CD4-positive, alpha-beta memory T cell (primary cell): ENCODE results near the gene RPS21. TPM values are rescaled to one million over a fixed set of nuclear protein-coding genes. Genes with fewer than 3 reads are reported as not detected.

ENCODE experiments used
- CTCF ChIA-PET: fragments of 350-600 bp; sonication (Branson Sonifier 250); formaldehyde crosslinking; loops from one replicate; lab custom pipeline; 2021; ENCODE audit warnings: inconsistent platforms; ENCODE audit not compliant: partially characterized antibody; lab: Charles Lee
- POLR2A ChIA-PET: fragments of 350-600 bp; sonication (Branson Sonifier 250); formaldehyde crosslinking; loops from one replicate; lab custom pipeline; 2021; ENCODE audit not compliant: partially characterized antibody; lab: Charles Lee
- DNase-seq, 5 donors: peaks; one replicate each; pipeline versions ENCODE4 v3.0.0 to v3.0.0-alpha.2; 2020 to 2022; ENCODE audit warnings: mixed read lengths in 1 of 5
- H3K27ac ChIP-seq: one replicate; pipeline ENCODE4 v1.7.0; 2013; ENCODE audit warnings: low read depth, low read length
- H3K27me3 ChIP-seq: 2 replicates; pipeline ENCODE4 v1.7.0; 2013; ENCODE audit warnings: mild to moderate bottlenecking, low read length, moderate library complexity; ENCODE audit not compliant: insufficient read depth
- H3K36me3 ChIP-seq: 2 replicates; pipeline ENCODE4 v1.7.0; 2013; ENCODE audit warnings: mild to moderate bottlenecking, low read length, moderate library complexity; ENCODE audit not compliant: insufficient read depth
- H3K4me1 ChIP-seq: 2 replicates; pipeline ENCODE4 v1.7.0; 2013; ENCODE audit warnings: mild to moderate bottlenecking, low read length, moderate library complexity; ENCODE audit not compliant: insufficient read depth
- H3K4me3 ChIP-seq, 2 donors: one replicate each; pipeline ENCODE4 v1.7.0; 2013; ENCODE audit warnings: low read length in 2 of 2, mild to moderate bottlenecking in 1 of 2
- H3K9me3 ChIP-seq, 2 donors: one replicate each; pipeline ENCODE4 v1.7.0; 2013; ENCODE audit warnings: low read length in 2 of 2, control low read depth in 1 of 2; ENCODE audit not compliant: control insufficient read depth in 1 of 2
- H3K27ac Mint-ChIP-seq, 7 donors: one replicate each; pipeline ENCODE4 v1.8.0; 2020 to 2021; ENCODE audit warnings: mixed read lengths in 7 of 7, mild to moderate bottlenecking in 6 of 7, inconsistent platforms in 3 of 7, moderate library complexity in 3 of 7
- H3K27me3 Mint-ChIP-seq, 2 donors: one replicate each; pipeline ENCODE4 v1.8.0; 2020 to 2021; ENCODE audit warnings: mixed read lengths in 2 of 2
- H3K36me3 Mint-ChIP-seq, 2 donors: one replicate each; pipeline ENCODE4 v1.8.0; 2020 to 2021; ENCODE audit warnings: mixed read lengths in 2 of 2, inconsistent platforms in 1 of 2, mild to moderate bottlenecking in 1 of 2
- H3K4me1 Mint-ChIP-seq, 4 donors: one replicate each; pipeline ENCODE4 v1.8.0; 2020 to 2021; ENCODE audit warnings: mixed read lengths in 4 of 4, mild to moderate bottlenecking in 1 of 4
- H3K4me3 Mint-ChIP-seq, 8 donors: one replicate each; pipeline ENCODE4 v1.8.0; 2020 to 2021; ENCODE audit warnings: mixed read lengths in 8 of 8, mild to moderate bottlenecking in 7 of 8, moderate library complexity in 6 of 8, inconsistent platforms in 3 of 8
- H3K9me3 Mint-ChIP-seq, 8 donors: one replicate each; pipeline ENCODE4 v1.8.0; 2020 to 2021; ENCODE audit warnings: mixed read lengths in 8 of 8, mild to moderate bottlenecking in 5 of 8, inconsistent platforms in 3 of 8, moderate library complexity in 1 of 8
- intact Hi-C: fragments of 100-400 bp; cut with micrococcal nuclease; formaldehyde crosslinking; loops from one replicate; pipeline ENCODE4 v1.15.1; 2023
- polyA plus RNA-seq, 2 donors: library from polyadenylated mRNA; unstranded; fragments of 300-500 nt; fragmentation: Illumina TruSeq; gene quantifications; one replicate each; pipeline ENCODE4 v1.2.3, GENCODE V29; 2021
- total RNA-seq, 2 experiments: library from RNA; stranded (reverse); gene quantifications; one replicate each; pipeline ENCODE4 v1.2.3, GENCODE V29; 2021

Gene RPS21
- total and polyA plus RNA-seq, 4 experiments from 2014 or later: 1,968 to 3,368 (median 2,948) TPM

DNA sequence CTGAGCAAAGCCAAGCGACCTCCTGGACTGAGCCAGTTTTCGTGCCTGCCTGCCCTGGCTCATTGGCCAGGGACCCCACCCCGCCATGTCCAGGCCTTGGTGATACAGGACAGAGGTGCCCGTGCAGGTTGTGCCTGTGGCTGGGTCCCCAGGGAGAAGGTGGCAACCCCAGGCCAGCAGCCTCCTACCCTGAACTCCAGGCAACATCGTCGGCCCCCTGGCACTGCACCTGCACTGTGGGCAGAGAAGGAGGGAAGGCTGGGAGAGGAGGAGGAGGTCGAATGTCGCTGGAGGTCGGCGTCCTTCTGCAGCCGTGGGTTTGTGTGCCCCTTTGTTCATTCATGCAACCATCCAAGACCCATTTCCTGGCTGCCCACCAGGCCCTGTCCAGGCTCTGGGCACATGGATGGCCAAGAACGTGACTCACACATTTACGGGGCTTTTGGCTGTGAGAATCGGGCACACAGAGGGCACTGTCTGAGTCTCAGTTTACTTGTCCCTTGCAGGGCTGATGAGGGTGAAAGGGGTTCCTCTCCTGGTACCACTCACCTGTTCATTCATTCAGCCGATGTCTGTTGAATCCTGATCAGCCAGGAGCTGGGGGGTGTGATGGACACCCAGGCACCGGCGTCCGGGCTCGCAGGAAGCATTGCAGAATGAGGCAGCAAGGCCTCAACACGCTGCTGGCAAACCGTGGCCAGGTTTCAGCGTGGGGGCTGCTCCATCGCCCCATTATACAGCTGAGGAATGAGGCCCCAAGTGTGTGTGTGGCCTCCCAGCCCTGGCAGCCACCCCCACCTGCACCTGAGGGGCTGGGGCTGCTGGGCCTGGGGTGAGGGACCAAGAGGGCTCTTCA is 42.8 kb downstream of the RPS21 start:
- Histone ChIP-seq H3K4me1 (no peaks in the 10 kb centered on the region), H3K27me3 (no peaks in the 10 kb centered on the region), H3K9me3 (no peaks in the 10 kb centered on the region), H3K27ac (no peak overlapping the region), H3K4me3 (no peak overlapping the region), H3K36me3 (no peaks in the 10 kb centered on the region)
- intact Hi-C loops: no loop called here
- DNase-seq: no peak
- ChIA-PET CTCF (interaction anchor here (1.0 kb wide), 1 partner anchor 10 kb away, joined by 3 read pairs; no protein-coding TSS in a partner anchor), POLR2A (no interaction called here)
- Mint-ChIP-seq H3K27me3 (peaks cover 9 to 17% of the 10 kb centered on the region in 2 donors), H3K4me1 (peaks cover 0 to 2% (median 0%) of the 10 kb centered on the region in 4 donors), H3K27ac (peak overlapping the region in 1 of 7 donors; percentile 75), H3K9me3 (peaks cover 0 to 3% (median 0%) of the 10 kb centered on the region in 8 donors), H3K36me3 (no peaks in the 10 kb centered on the region), H3K4me3 (no peak overlapping the region)

DNA sequence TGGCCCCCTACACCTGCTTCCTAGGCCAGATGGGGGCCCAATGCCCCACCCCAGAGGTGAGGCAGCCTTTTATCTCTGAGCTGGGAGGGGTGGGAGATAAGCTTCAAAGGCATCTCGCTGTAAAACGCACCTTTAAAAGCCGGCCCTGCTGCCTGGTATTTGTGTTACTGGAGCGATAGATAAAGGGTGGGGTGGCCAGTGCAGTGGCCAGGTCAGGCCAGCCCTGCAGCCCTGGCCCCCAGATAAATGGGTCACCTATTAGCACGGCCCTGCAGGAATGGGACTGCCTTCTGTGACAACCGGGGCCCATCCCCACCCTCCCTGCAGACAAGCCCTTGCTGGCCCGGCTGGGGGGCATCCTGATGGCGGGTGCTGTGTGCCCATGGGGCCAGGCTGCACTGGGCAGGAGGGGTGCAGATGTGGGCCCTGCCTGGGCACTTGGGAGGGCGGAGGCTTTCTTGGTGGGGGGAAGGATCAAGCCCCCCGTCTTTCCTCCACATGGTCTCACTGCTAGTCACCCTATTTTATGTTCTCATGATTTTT is 43.5 kb downstream of the RPS21 start:
- Mint-ChIP-seq H3K27me3 (peaks cover 12 to 22% of the 10 kb centered on the region in 2 donors), H3K9me3 (peaks cover 0 to 4% (median 0%) of the 10 kb centered on the region in 8 donors), H3K4me3 (no peak overlapping the region), H3K36me3 (no peaks in the 10 kb centered on the region), H3K4me1 (peaks cover 0 to 2% (median 0%) of the 10 kb centered on the region in 4 donors), H3K27ac (no peak overlapping the region)
- H3K4me1 ChIP-seq: no peaks in the 10 kb centered on the region
- no peak overlapping the region for H3K4me3 ChIP-seq
- CTCF ChIA-PET: no interaction called here
- no peaks in the 10 kb centered on the region for H3K9me3 ChIP-seq
- peaks cover 4% of the 10 kb centered on the region for H3K27me3 ChIP-seq
- no peaks in the 10 kb centered on the region for H3K36me3 ChIP-seq
- POLR2A ChIA-PET: no interaction called here
- intact Hi-C loops: no loop called here
- DNase-seq: no peak
- no peak overlapping the region for H3K27ac ChIP-seq

DNA sequence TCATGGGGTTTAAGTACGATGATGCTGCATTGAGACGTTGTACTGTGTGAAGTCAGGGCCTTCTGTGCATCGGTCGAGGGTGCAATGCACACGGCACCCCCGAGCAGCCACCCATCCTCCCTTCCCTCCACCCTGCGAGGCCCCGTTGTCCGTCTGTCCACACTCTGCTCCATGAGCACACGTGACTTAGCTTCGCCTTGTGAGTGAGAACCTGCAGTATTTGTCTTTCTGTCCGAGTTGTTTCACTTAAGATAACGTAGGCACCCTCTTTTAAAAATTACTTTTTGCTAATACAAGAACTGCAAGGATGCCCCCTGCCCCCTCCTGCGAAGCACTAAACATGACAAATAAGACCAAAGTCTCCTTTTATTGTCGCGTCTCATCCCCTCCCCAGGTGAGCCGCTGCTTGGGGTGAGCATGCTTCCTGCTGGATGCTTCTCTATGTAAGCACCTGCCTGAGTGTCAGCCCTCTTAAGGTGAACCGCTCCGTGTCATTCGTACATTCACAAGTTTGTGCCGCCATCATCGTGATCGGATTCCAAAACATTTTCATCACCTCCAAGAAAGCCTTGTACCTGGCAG is 44.1 kb downstream of the RPS21 start:
- POLR2A ChIA-PET: no interaction called here
- CTCF ChIA-PET: no interaction called here
- no peak overlapping the region for H3K4me3 ChIP-seq
- peaks cover 4% of the 10 kb centered on the region for H3K27me3 ChIP-seq
- Mint-ChIP-seq H3K27me3 (peaks cover 15 to 27% of the 10 kb centered on the region in 2 donors), H3K36me3 (no peaks in the 10 kb centered on the region), H3K4me3 (no peak overlapping the region), H3K27ac (no peak overlapping the region), H3K4me1 (peaks cover 0 to 2% (median 0%) of the 10 kb centered on the region in 4 donors), H3K9me3 (peaks cover 0 to 3% (median 0%) of the 10 kb centered on the region in 8 donors)
- H3K36me3 ChIP-seq: no peaks in the 10 kb centered on the region
- intact Hi-C loops: no loop called here
- DNase-seq: no peak
- no peaks in the 10 kb centered on the region for H3K9me3 ChIP-seq
- H3K4me1 ChIP-seq: no peaks in the 10 kb centered on the region
- no peak overlapping the region for H3K27ac ChIP-seq

DNA sequence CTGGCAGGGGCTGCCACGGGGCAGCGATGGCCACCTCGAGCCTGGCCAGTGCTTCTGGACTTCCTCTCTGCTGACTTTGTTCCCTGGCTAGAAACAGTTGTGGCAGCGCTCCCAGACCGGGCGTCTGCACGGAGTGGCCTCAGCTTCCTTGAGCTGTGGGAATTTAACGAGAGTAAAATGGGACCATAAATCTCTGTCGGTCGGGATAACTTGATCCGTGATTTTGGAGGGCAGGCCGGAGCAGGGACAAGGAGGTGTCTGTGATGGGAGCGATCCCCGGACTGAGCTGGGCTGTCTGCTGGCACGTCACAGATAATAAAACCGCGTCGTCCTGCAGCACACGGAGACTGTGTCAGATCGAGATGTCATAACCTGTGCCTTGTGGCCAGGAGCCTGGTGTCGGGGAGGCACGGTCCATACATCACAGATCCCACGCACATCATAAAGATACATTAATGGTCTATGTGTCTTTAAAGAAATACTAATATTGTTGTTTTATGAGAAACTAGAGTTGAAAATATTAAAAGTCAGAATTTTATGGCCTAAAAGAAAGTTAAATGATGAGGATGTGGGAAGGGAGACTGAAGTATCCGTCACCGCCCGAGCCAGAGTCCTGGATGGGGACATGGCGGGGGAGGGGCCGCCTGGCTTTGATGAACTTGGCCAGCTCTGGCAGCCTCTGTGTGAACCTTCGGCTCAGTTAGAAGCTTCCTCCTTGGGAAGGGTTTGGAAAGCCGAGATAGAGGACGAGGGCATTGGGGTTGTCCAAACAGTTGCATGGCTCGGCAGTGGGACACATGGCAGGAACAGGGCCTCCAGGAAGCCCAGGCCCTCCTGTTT is 47.0 kb downstream of the RPS21 start:
- H3K4me1 ChIP-seq: no peaks in the 10 kb centered on the region
- Mint-ChIP-seq H3K4me1 (peaks cover 0 to under 1% (median 0%) of the 10 kb centered on the region in 4 donors), H3K36me3 (no peaks in the 10 kb centered on the region), H3K27ac (no peak overlapping the region), H3K9me3 (peaks cover 0 to 2% (median 0%) of the 10 kb centered on the region in 8 donors), H3K4me3 (no peak overlapping the region), H3K27me3 (peaks cover 12 to 28% of the 10 kb centered on the region in 2 donors)
- CTCF ChIA-PET: no interaction called here
- H3K9me3 ChIP-seq: no peaks in the 10 kb centered on the region
- H3K36me3 ChIP-seq: no peaks in the 10 kb centered on the region
- peaks cover 4% of the 10 kb centered on the region for H3K27me3 ChIP-seq
- no peak for DNase-seq
- intact Hi-C loops: no loop called here
- POLR2A ChIA-PET: no interaction called here
- no peak overlapping the region for H3K27ac ChIP-seq
- no peak overlapping the region for H3K4me3 ChIP-seq

DNA sequence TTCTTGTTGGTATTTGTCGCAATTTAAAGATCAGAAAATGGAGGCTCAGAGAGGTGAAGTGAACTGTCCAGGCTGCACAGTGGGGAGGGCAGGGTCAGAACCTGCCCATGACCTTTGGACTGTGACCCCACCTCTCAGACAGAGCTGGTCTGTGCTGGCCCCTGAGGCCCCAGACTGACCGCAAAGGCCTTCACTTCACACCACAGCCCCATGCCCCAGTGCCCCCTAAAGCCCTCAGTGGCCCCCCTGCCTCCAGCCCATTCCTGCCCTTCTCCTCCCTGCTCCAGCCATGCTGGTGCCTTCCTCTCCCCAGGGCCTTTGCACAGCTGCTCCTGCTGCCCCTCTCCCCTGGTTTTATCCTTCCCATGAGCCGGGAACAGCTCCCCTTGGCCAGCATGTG is 49.8 kb downstream of the RPS21 start:
- no peaks in the 10 kb centered on the region for H3K4me1 ChIP-seq

DNA sequence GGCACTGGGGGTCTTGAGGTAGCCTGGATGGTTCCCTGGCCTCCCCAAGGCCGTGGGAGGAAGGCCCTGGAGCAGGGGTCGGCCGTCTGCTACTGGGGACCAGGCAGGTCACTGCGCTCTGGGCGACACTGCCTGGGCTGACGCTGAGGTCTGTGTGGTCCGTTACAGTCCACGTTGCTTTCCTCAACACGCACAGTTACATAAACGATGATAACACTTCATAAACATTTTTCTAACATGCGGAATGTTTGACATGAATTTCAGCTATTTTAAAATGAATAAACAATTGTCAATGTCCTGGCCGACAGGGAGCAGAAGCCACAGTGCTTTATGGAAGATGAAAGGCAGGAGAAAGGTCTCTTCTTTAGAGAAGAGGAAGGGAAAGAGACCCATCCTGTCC is 50.6 kb downstream of the RPS21 start:
- H3K36me3 Mint-ChIP-seq: no peaks in the 10 kb centered on the region
- no peak for DNase-seq
- Histone ChIP-seq H3K27ac (no peak overlapping the region), H3K4me3 (no peak overlapping the region), H3K36me3 (no peaks in the 10 kb centered on the region), H3K4me1 (no peaks in the 10 kb centered on the region), H3K9me3 (no peaks in the 10 kb centered on the region), H3K27me3 (peaks cover 4% of the 10 kb centered on the region)
- intact Hi-C loops: no loop called here
- ChIA-PET CTCF (no interaction called here), POLR2A (no interaction called here)
- H3K4me3 Mint-ChIP-seq: no peak overlapping the region
- H3K27ac Mint-ChIP-seq: no peak overlapping the region
- H3K4me1 Mint-ChIP-seq: no peaks in the 10 kb centered on the region
- peaks cover 11 to 19% of the 10 kb centered on the region in 2 donors for H3K27me3 Mint-ChIP-seq
- peaks cover 0 to 4% (median 0%) of the 10 kb centered on the region in 8 donors for H3K9me3 Mint-ChIP-seq

More for the DNA sequence above, 49.8 kb downstream of the RPS21 start:
- Histone ChIP-seq H3K9me3 (no peaks in the 10 kb centered on the region), H3K36me3 (no peaks in the 10 kb centered on the region), H3K27ac (no peak overlapping the region), H3K27me3 (peaks cover 4% of the 10 kb centered on the region), H3K4me3 (no peak overlapping the region)
- no peaks in the 10 kb centered on the region for H3K4me1 Mint-ChIP-seq
- peaks cover 0 to 4% (median 0%) of the 10 kb centered on the region in 8 donors for H3K9me3 Mint-ChIP-seq
- intact Hi-C loops: no loop called here
- POLR2A ChIA-PET: no interaction called here
- no peak for DNase-seq
- H3K4me3 Mint-ChIP-seq: no peak overlapping the region
- H3K27me3 Mint-ChIP-seq: peaks cover 12 to 19% of the 10 kb centered on the region in 2 donors
- CTCF ChIA-PET: no interaction called here
- no peak overlapping the region for H3K27ac Mint-ChIP-seq
- H3K36me3 Mint-ChIP-seq: no peaks in the 10 kb centered on the region
